OCI-LY3 (cell line): Measurements from ENCODE around the gene ERBB2.

Experiments used
- EZH2phosphoT487 ChIP-seq: fragments of 200-600 bp; shearing (Covaris generic); IDR thresholded peaks from 2 replicates; pipeline ENCODE4 v1.6.1; 2018; ENCODE audit warnings: antibody characterized with exemption, mixed run types, low read depth
- TF ChIP-seq, protein P1 (sequence below): fragments of 200-600, 300-600 bp; sonication (generic); IDR thresholded peaks from 2 replicates; pipeline ENCODE4 v1.5.1; 2014; ENCODE audit warnings: antibody characterized with exemption, low read length, low read depth

- TF ChIP-seq, protein P1, sequence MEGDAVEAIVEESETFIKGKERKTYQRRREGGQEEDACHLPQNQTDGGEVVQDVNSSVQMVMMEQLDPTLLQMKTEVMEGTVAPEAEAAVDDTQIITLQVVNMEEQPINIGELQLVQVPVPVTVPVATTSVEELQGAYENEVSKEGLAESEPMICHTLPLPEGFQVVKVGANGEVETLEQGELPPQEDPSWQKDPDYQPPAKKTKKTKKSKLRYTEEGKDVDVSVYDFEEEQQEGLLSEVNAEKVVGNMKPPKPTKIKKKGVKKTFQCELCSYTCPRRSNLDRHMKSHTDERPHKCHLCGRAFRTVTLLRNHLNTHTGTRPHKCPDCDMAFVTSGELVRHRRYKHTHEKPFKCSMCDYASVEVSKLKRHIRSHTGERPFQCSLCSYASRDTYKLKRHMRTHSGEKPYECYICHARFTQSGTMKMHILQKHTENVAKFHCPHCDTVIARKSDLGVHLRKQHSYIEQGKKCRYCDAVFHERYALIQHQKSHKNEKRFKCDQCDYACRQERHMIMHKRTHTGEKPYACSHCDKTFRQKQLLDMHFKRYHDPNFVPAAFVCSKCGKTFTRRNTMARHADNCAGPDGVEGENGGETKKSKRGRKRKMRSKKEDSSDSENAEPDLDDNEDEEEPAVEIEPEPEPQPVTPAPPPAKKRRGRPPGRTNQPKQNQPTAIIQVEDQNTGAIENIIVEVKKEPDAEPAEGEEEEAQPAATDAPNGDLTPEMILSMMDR = no peak
- TF ChIP-seq EZH2phosphoT487 = no peak
These were observed 29.7 kb upstream of the ERBB2 start for GRCh38 chr17:39669897-39670735.
